Measurements from ENCODE around the gene TSPAN15.

DNA sequence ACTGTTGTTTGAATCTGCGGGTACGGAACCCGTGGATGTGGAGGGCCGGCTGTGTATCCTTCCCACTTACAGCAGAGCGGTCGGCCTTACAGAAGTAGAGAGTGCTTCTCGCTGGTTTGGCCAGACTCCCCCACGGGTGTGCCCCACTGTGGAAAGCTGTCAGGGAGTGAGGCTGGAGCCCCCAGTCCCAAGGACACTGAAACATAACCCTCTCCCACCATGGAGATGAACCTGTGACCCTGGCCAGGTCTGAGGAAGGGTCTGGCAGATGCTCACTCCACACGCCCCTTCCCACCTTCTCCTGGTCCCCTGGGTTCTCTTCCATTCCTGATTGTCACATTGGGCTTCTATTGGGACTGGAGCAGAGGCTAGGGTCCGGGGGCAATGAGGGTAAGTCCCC lies 39.6 kb downstream of the TSPAN15 start:
- TF ChIP-seq, protein P1, sequence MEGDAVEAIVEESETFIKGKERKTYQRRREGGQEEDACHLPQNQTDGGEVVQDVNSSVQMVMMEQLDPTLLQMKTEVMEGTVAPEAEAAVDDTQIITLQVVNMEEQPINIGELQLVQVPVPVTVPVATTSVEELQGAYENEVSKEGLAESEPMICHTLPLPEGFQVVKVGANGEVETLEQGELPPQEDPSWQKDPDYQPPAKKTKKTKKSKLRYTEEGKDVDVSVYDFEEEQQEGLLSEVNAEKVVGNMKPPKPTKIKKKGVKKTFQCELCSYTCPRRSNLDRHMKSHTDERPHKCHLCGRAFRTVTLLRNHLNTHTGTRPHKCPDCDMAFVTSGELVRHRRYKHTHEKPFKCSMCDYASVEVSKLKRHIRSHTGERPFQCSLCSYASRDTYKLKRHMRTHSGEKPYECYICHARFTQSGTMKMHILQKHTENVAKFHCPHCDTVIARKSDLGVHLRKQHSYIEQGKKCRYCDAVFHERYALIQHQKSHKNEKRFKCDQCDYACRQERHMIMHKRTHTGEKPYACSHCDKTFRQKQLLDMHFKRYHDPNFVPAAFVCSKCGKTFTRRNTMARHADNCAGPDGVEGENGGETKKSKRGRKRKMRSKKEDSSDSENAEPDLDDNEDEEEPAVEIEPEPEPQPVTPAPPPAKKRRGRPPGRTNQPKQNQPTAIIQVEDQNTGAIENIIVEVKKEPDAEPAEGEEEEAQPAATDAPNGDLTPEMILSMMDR (conservative IDR thresholded peaks at IDR 0.05; ENCODE audit: low read depth, low read length), result no peak
- TF ChIP-seq EZH2phosphoT487 (IDR thresholded peaks at IDR 0.05; ENCODE audit: borderline replicate concordance, low read length), result no peak
- no peak for TF ChIP-seq EZH2 (IDR thresholded peaks at IDR 0.05; ENCODE audit: low read length, unreplicated experiment)

Measured in PC-3 (cell line).